GM19467 (cell line): Measurements from ENCODE around the gene ATRIP.

Experiments used
- ATAC-seq: cut with Tn5 transposase; IDR thresholded peaks from one replicate; pipeline ENCODE4 v1.9.1; 2021; ENCODE audit warnings: mild to moderate bottlenecking, moderate library complexity; ENCODE audit not compliant: unreplicated experiment

The ATRIP gene

GRCh38 chr3:48423241-48423882 lies 23.2 kb upstream of the ATRIP start:
- ATAC-seq = no peak

- no peak for ATAC-seq
Observed at GRCh38 chr3:48423883-48424695, 22.4 kb upstream of the ATRIP start.

GRCh38 chr3:48425281-48425812 lies 21.2 kb upstream of the ATRIP start:
- ATAC-seq = no peak

GRCh38 chr3:48426401-48426909 lies 20.1 kb upstream of the ATRIP start:
- ATAC-seq = no peak

GRCh38 chr3:48426944-48427629 lies 19.4 kb upstream of the ATRIP start:
- ATAC-seq = no peak

GRCh38 chr3:48427630-48427962 lies 18.9 kb upstream of the ATRIP start:
- ATAC-seq = no peak

GRCh38 chr3:48428088-48428571 lies 18.4 kb upstream of the ATRIP start:
- no peak for ATAC-seq

GRCh38 chr3:48428572-48429316 lies 17.8 kb upstream of the ATRIP start:
- ATAC-seq = no peak

- ATAC-seq = no peak
Observed at GRCh38 chr3:48429317-48429959, 17.1 kb upstream of the ATRIP start.

- no peak for ATAC-seq
Observed at GRCh38 chr3:48429960-48430707, 16.4 kb upstream of the ATRIP start, which contains the start of gene PLXNB1. PLXNB1 (minus strand) TSS chr3:48430086; CDS start chr3:48424611, 5,475 bp downstream.

- ATAC-seq = no peak
Observed at GRCh38 chr3:48430708-48431101, 15.8 kb upstream of the ATRIP start.

GRCh38 chr3:48431224-48432029 lies 15.1 kb upstream of the ATRIP start:
- ATAC-seq = no peak

GRCh38 chr3:48432411-48433371 lies 13.8 kb upstream of the ATRIP start:
- no peak for ATAC-seq

- ATAC-seq = no peak
Observed at GRCh38 chr3:48433472-48434118, 12.9 kb upstream of the ATRIP start.

- no peak for ATAC-seq
Observed at GRCh38 chr3:48434591-48435222, 11.8 kb upstream of the ATRIP start.

- ATAC-seq = no peak
Observed at GRCh38 chr3:48435223-48435595, 11.3 kb upstream of the ATRIP start.
